Hepatic stellate cell (primary cell): ENCODE results near the gene FRMD4B.
"Not testable (repeated sequence)": the region's sequence is repeated elsewhere in the genome, so short reads cannot be mapped to it uniquely, and the experiment has no call there.

Source experiments
- DNase-seq: peaks from one replicate; pipeline ENCODE4 v3.0.0; 2011; ENCODE audit warnings: low spot score

The FRMD4B gene

DNA sequence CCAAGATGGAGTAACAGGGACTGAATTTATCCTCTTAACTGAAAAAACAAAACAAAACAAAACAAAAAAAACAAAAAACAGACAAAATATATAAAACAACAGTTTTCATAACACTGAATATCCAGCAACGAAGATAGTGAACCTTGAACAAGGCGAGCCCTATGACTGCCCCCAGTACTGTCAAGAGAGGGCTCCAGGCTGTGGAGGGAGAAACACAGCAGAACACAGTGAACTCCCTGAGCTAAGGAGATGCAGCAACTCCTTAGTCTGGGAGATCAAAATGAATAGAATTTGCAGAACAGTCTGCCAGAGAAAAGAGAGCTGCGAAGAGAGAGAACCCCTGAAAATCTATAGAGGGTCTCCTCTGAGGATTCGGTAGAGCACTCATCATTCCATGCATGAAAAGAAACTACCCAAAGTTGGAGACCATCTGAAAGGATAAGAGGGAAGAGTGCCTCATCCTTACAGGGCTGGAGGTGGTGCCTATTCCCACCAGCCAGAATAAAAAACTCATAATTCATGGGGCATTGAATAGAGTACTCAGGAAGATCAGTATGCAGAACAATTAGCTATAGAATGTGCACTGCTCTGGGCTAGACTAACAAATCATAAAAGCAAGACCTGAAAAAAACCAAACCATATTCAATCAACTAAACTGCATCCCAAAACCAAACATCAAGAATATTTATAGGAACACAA is 101.8 kb downstream of the FRMD4B start:
- no peak for DNase-seq

DNA sequence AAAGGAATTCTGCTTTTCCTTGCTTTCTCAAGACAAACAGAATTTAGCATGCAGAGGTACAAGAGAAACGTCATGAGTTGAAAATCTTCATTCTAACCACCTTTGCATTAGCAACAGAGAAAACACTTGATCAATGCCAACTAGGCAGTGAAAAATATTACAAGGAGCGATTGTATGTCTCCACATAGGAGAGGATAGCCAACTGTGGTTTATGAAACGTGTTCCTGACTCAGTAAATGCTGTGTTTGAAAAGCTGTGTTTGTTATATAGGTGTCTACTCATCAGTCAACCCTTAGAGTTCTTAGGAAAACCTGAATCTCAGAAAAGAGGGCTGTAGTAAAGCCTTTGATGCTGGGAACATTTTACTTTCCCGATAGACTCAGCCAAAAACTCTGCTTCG is 102.4 kb downstream of the FRMD4B start:
- no peak for DNase-seq

DNA sequence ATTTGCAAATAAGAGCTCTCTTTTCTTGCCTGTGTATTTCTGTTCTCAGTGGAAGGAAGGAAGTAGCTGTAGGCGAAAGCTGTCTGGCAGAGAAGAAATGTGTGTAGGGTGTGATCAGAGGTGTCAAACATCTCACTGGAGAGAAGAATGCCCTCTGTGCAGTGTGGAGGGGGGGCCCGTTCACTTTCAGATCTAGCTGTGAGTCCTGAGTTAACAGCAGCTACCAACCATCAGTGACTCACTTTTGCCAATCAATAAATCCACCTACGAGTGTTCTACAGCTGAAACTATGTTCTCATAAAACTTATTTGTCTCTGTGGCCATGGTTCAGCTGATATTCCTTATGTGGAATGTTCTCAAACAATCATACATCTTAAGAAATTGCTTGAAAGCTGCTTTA is 103.7 kb downstream of the FRMD4B start:
- DNase-seq = no peak

DNA sequence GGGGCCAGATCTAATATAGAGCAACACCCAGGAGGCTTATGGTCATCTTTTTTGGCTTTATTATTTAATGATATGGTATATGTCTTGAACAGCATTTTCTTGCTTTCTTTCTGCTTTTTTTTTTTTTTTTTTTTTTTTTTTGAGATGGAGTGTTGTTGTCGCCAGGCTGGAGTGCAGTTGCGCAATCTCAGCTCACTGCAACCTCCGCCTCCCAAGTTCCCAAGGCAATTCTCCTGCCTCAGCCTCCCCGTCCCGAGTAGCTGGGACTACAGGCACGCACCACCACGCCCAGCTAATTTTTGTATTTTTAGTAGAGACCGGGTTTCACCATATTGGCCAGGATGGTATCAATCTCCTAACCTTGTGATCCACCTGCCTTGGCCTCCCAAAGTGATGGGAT is 108.5 kb downstream of the FRMD4B start:
- not testable (repeated sequence) for DNase-seq

DNA sequence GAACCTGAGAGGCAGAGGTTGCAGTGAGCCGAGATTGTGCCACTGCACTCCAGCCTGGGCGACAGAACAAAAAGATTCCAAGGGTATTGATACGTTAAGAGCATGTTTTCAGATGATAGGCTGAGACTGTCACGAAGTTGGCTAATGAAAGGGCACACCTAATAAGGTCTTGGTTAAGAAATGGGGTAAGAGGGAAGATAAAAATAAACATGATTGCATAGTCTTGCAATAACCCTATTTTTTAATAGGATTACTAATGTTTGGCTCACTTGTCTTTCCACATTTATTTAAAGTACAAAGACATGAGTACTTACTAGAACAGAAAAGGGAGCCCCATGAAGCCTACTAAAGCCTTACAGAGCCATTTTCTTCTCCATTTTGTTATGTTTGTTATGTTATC is 109.0 kb downstream of the FRMD4B start:
- DNase-seq = no peak

DNA sequence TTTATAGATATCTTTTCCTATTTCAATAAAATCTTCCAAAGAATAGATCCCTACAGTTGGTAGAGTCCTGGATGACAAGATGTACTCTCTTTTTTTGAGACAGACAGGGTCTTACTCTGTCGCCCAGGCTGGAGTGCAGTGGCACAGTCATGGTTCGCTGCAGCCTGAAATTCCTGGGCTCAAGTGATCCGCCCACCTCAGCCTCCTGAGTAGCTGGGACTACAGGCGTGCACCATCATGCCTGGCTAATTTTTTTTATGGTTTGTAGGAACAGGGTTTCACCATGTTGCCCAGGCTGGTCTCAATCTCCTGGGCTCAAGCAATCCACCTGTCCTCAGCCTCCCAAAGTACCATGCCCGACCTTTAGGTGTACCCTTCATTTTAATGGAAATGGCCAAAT is 109.7 kb downstream of the FRMD4B start:
- DNase-seq = not testable (repeated sequence)

DNA sequence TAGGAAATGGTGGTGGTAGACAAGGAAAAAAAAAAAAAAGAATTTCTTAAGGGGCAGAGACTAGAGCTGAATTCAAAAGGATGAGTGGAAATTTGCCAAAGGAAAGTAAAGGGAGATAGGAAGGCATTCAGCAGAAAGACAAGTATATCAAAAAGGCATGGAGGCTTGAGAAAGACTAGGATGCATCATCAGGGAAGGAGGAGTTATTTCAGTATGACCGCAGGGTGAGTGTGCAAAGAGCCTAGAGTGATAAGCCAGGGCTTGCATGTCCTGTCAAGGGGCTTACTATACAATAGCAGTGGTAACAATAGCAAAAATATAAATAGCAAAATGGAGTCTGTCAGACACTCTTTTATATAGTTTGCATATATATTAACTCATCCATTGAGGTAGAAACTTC is 112.0 kb downstream of the FRMD4B start:
- DNase-seq = no peak

DNA sequence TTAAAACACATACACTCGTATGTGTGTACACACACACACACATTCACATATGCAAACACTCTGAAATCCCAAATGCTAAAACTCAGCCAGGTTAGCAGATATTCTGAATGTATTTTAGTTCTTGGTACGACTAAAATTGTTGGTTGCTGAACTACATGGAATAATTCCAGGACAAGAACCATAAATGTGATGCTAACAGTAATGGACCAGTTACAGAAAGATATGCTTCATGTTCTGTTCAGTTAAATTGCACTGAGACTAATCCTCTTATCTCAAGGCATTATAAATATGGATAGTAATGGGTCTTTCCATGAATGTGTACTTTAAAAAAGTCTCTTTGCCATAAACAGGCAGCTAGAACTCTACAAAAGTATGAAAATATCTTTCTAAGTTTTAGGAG is 113.3 kb downstream of the FRMD4B start:
- no peak for DNase-seq

DNA sequence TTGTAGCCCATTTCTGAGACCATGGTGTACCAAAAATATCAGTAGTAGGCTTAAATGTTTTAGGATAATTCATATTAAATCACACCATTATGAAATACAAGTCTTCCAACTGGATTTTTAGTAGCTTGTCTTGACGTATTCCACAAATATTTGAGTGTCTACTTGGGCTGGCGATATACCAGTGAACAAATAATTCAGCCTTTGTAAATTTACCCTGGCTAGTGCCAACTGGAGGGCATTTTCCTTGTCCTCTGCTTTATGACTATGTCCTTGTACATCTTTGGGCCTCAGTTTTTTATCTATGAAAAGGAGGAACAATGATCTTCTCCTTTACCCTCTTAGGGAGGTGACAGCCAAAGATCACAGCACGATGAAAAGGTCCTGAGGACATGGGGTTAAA is 114.8 kb downstream of the FRMD4B start:
- DNase-seq = no peak

DNA sequence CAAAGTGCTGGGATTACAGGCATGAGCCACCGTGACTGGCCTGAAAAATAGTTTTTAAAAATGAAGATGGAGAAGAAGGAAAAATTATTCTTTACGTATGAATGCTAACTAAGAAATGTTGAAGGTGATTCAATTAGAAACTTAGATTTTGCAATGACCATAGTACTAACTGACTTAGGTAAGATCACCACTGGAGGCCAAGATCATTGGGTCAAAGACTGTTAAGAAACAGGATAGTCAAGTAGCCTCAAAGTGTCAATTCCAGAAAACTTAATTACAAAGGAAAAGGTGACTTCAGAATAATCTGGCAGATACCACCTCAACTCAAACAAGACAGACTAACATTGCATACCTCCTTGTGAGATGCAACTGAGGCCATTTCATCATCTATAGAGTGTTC is 119.3 kb downstream of the FRMD4B start:
- DNase-seq = no peak

DNA sequence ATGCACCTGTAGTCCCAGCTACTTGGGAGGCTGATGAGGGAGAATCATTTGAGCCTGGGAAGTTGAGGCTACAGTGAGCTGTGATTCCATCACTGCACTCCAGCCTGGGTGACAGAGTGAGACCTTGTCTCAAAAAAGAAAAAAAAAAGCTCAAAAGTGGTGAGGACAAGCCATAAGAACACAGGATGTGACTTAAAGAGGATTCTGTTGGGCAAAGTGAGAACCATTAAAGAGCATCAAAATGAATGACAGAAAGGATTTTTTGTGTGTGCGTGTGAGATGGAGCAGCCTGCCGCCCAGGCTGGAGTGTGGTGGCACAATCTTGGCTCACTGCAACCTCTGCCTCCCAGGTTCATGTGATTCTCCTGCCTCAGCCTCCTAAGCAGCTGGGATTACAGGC is 119.8 kb downstream of the FRMD4B start:
- not testable (repeated sequence) for DNase-seq

DNA sequence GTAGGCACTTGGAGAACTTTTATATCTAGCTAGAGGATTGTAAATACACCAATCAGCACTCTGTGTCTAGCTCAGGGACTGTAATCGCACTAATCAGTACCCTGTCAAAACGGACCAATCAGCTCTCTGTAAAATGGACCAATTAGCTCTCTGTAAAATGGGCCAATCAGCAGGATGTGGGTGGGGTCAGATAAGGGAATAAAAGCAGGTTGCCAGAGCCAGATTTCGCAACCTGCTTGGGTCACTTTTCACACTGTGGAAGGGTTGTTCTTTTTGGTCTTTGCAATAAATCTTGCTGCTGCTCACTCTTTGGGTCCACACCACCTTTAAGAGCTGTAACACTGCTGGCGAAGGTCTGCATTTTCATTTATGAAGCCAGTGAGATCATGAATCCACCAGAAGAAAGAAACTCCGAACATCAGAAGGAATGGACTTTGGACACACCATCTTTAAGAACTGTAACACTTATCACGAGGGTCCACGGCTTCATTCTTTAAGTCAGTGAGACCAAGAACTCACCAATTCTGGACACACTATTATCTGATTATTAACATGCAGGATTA is 125.0 kb downstream of the FRMD4B start:
- DNase-seq = not testable (repeated sequence)

DNA sequence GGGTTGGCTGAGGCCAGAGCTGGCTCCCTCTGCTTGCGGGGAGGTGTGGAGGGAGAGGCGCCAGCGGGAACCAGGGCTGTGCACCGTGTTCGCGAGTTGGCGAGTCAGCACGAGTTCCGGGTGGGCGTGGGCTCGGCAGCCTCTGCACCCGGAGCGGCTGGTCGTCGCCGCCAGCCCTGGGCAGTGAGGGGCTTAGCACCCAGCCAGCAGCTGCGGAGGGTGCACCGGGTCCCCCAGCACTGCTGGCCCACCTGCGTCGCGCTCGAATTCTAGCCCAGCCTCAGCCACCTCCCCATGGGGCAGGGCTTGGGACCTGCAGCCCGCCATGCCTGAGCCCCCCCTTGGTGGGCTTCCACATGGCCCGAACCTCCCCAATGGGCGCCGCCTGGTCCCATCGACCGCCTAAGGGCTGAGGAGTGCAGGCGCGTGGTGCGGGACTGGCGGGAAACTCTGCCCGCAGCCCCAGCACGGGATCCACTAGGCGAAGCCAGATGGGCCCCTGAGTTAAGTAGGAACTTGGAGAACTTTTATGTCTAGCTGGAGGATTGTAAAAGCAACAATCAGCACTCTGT is 125.6 kb downstream of the FRMD4B start:
- no peak for DNase-seq

DNA sequence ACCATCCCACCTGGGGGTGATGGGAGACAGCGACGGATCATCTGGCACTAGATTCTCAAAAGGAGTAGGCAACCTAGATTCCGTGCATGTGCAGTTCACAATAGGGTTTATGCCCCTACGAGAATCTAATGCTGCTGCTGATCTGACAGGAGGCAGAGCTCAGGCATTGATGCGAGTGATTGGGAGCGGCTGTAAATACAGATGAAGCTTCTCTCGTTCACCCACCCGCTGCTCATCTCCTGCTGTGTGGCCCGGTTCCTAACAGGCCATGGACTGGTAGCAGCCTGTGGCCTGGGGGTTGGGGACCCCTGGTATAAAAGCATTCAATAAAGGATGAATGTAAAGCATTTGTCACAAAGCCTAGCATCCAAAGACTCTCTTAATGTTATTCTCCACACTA is 126.8 kb downstream of the FRMD4B start:
- no peak for DNase-seq

DNA sequence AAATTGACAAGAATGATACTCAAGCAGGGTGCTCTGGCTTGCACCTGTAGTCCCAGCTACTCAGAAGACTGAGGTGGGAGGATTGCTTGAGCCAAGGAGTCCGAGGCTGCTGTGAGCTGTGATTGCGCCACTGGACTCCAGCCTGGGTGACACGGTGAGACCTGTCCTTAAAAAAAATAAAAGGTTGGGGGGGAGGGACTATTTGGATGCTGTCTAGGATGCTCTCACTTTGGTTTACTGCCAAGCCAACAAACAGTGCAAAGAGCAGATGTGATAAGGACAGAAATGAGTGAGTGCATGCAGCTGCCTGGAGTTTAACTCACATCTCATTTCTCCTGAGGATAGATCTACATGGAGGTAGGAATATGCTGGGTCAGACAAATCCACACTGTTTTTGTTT is 130.0 kb downstream of the FRMD4B start:
- no peak for DNase-seq

DNA sequence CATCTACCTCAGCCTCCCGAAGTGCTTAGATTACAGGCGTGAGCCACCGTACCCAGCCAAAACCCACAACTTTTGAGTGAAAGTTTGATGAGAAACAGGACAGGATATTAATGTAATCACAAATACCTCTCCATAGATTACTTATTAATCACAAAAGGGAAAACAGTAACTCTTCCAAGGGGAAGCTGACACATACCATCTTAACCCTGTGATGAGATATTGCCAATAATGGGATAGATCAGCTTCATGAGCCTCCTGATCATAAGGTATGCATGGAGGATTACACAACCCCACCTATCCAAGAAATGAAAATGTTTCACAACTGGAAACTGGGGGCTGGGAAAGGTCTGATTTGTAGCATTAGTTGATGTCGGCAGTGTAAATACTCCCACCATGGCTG is 131.5 kb downstream of the FRMD4B start:
- DNase-seq = no peak

DNA sequence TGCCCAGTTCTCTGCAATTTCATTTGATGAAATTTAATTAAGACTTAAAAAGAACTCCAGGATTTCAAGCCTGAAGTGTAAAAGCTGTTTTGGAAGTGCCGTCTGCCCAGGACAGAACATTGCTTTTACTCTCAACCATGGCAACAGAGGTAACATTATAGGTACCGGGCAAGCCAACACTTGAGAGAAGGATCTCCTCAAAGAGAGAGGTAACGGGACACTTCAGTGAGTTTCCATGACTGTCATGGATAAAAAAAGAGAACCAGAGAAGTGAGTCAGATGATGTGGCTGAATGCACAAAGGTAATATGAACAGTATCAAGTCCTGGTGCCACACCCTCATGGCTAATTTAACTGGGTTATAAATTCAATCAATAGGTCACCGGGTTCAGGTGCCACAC is 133.3 kb downstream of the FRMD4B start:
- DNase-seq = no peak

DNA sequence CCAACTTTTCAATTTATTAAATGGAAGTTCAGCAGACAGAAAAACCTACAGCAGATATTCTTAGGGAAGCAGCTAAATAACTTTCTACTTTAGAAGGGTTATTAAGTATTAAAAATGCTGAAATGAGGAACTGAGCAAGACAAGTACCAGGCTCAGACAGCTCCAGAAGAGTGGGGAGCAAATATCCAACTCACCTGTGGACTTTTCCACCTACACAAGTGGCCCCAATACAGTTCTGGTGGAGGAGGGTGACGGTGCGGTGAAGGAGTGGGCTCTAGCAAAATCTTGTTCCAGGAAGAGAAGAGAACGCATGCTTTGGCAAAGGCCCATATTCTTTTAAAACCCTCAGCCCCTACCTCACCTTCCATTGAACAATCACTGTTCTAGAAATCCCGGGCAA is 133.7 kb downstream of the FRMD4B start:
- no peak for DNase-seq

DNA sequence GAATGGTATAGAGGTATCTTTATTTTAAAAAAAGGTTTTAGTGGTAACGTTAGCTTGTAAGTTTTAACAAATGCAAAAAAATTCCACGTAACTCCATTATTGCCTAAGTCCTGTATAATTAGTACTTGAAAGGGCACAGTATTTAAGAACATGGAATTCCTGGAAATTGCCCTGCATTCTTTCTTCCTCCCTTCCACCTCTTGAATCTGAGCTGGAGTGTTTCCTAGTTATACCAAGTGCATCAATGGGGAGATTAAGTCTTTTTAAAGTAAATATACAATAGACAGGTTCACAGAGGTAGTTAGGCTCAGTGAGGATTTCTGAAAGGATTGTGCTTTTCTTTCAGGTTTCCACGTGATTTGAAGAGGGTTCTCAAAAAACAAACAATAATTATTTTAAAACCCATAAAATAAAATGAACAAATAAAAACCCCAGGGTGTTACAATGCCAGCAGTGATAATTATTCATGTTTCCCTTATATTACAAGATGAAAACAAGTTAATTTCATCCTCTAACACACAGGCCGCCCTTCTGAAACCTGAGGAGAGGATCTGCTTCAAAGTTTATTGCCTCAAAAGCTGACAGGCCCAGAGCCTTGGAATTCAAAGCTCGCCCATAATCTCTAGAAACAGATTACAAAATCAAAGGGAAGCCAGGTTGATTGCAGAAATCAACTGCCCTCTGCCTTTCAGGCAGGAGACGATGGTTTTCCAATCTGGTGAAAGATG is 134.6 kb downstream of the FRMD4B start:
- no peak for DNase-seq

DNA sequence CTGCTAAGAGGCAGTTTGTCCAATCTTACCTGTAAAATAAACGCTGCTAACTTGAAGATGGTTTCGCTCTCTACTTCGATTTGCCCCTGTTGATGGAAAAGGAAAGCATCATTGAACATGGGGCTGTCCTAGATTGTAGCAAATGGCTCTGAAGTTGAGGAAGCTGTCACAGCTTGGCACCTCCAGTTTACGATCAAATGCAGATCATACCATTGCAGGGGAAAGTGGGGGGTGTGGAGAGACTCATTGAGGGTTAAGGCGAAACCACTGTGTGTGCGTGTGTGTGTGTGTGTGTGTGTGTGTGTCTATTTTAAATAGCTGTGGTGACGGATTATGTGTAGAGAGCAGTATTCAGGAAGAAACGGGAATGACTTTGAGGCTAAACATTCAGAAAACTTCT is 135.9 kb downstream of the FRMD4B start:
- DNase-seq = no peak

DNA sequence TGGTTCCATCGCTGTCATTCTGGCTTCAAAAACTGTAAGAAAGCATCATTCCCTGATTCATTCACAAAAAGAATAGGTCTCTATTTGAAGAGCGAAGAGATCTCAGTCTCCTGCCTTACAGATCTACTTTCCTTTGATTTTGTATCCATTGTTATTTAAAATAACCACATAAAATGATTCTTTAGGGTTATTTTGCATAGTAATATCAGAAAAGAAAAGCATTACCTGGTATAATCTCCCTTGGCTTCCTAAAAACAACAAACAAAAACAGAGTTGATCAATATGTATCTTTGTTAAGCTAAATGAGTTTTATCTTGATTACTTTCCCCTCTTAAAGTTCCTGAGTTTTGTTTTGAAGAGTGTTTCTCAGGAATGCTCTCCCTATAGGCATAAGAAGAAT is 136.9 kb downstream of the FRMD4B start:
- no peak for DNase-seq

DNA sequence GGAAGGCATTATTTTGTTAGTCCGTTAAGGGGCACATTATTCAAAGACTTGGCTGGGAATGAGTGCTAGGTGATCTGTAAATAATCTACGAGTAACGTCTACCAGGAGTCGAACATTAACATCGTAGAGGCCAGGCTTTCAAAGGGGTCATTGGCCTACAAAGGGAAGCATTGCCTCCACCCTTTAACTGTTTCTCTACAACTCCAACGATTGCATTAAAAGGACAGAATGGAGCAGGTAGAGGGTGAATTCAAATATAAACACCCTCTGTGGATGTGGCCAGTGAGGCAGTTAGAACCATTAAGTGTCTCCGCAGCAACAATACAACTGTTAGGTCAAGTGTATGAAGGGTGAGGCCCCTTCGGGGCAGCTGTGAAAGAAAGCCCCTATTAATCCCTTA is 137.5 kb downstream of the FRMD4B start:
- no peak for DNase-seq

DNA sequence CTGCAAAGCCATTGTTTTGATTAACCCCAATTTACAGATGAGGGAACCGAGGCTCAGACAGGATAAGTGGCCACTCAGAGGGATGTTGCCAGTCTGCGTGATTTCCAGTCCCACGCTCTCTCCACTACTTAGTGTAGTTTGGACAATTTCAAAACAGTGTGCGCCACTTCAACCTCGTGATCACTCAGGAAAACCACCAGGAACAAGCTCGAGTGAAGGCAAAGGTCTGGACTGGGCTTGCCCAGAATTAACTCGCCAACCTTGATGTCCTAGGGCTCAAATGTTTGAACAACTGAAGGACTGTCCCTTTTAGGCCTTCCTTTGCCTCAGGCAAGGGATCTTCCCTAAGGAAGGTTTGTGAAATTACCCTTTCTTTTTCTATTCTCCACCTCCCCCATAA is 139.3 kb downstream of the FRMD4B start:
- no peak for DNase-seq
